GM12878 (cell line): ENCODE data around the gene UBE3B.

Source experiments
- CTCF ChIP-seq, 3 experiments: IDR thresholded peaks in 2 of 3; conservative IDR thresholded peaks in 1 of 3; 2 replicates each; pipeline ENCODE4 v1.5.1; 2011; ENCODE audit warnings: low read depth in 3 of 3, low read length in 3 of 3, mild to moderate bottlenecking in 3 of 3, control low read depth in 2 of 3, moderate library complexity in 2 of 3, inconsistent platforms in 1 of 3, mixed read lengths in 1 of 3; ENCODE audit not compliant: control insufficient read depth in 2 of 3, insufficient read depth in 1 of 3; ENCODE audit errors: extremely low read depth in 1 of 3
- EZH2 ChIP-seq: IDR thresholded peaks from 2 replicates; pipeline ENCODE4 v1.6.1; 2012; ENCODE audit warnings: low read depth, mild to moderate bottlenecking, control low read depth, inconsistent platforms, low read length, borderline replicate concordance; ENCODE audit not compliant: control insufficient read depth
- NFIC ChIP-seq: IDR thresholded peaks from 2 replicates; pipeline ENCODE4 v1.6.1; 2012; ENCODE audit warnings: low read depth, mild to moderate bottlenecking, inconsistent platforms, low read length, moderate library complexity
- POLR2A ChIP-seq: IDR thresholded peaks from 2 replicates; pipeline ENCODE4 v1.6.1; 2011; ENCODE audit warnings: low read depth, mild to moderate bottlenecking, low read length
- POLR2AphosphoS5 ChIP-seq: IDR thresholded peaks from 2 replicates; pipeline ENCODE4 v1.6.1; 2011; ENCODE audit warnings: mild to moderate bottlenecking, low read length, inconsistent platforms
- REST ChIP-seq: IDR thresholded peaks from 2 replicates; pipeline ENCODE4 v1.6.1; 2012; ENCODE audit warnings: mild to moderate bottlenecking, low read depth, low read length
- SIN3A ChIP-seq: IDR thresholded peaks from 2 replicates; pipeline ENCODE4 v1.6.1; 2012; ENCODE audit warnings: low read depth, low read length, improper control_type of control experiment
- SMAD1 ChIP-seq: fragments of 450-650 bp; IDR thresholded peaks from 2 replicates; pipeline ENCODE4 v1.6.1; 2018; ENCODE audit warnings: mild to moderate bottlenecking, low read depth; ENCODE audit not compliant: partially characterized antibody
- SMC3 ChIP-seq: IDR thresholded peaks from 2 replicates; pipeline ENCODE4 v1.6.1; 2011; ENCODE audit warnings: low read length, improper control_type of control experiment, borderline replicate concordance
- TAF1 ChIP-seq: IDR thresholded peaks from 2 replicates; pipeline ENCODE4 v1.6.1; 2011; ENCODE audit warnings: mild to moderate bottlenecking, low read depth, low read length, borderline replicate concordance
- ZNF217 ChIP-seq: fragments of 450-650 bp; IDR thresholded peaks from 2 replicates; pipeline ENCODE4 v1.6.1; 2017; ENCODE audit warnings: antibody characterized with exemption, mild to moderate bottlenecking
- ZNF274 ChIP-seq: IDR thresholded peaks from one replicate; pipeline ENCODE4 v1.8.0; 2011; ENCODE audit not compliant: insufficient read length, insufficient read depth

GRCh38 chr12:109489955-109490565, 12.6 kb downstream of the UBE3B start:
- TF ChIP-seq TAF1 (no peak), SMC3 (no peak), CTCF (IDR thresholded peaks at IDR 0.05 in 2 of 3, conservative IDR thresholded peaks at IDR 0.05 in 1 of 3; ENCODE audit: control insufficient read depth in 2 of 3, extremely low read depth in 1 of 3, insufficient read depth in 1 of 3, low read depth in 3 of 3, low read length in 3 of 3) (no peak), REST (no peak), ZNF217 (no peak), SMAD1 (no peak), SIN3A (no peak), ZNF274 (no peak), POLR2AphosphoS5 (no peak), POLR2A (no peak), EZH2 (no peak), NFIC (no peak)
